ENCODE measurements around the gene CLDN6.

CLDN6 gene

DNA sequence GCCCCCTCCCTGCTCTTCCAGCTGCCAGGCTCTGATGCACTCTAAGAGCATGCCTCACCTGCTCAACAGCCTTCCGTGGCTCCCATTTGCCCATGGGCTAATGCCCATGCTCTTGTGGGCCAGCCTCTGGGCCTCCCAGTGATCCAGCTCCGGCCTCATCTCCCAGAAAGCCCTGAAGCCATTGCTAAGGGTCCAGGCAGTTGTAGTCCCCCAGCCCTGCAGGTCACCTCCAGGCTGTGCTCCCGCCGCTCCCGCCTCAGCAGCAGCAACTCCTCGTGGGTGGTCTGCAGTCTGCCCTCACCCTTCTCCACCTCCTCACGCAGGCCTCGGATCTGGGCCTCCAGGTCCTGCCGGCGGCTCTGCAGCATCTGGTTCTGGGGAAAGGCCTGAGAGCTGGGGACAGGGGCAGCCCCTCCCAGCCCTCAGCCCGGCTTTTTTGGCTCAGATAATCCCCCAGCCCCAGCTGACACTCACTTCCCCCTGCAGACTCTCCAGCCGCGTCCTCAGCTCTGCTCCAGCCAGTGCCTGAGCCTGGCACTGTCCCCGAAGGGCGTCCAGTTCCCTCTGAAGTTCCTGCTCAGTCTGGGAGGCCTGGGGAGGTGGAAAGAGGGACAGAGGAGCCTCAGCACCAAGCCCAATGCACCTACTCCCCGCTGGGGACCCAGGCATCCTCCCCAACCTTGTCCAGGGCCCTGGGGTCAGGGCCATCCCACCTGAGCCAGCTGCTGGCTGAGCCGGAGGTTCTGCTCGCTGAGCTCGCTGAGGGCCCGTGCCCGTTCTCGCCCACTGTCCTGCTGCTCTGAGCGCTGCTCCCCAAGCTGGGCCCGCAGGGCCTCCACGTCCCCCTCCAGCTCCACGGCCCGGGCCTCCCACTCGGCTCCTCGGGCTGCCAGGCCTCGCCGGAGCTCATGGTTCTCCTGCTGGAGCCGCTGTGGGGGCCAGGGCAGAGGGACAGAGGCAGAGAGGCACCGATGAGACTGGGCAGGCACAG lies 12.5 kb upstream of the CLDN6 start:
- in situ Hi-C loops (cut with HindIII; ENCODE audit: low pct_unique_long_range_greater_than_20kb, low sequenced_read_pairs): no loop called here
- no peak for DNase-seq (ENCODE audit: low read depth in 1 of 2, low spot score in 1 of 2)
- TF ChIP-seq JUND (IDR thresholded peaks at IDR 0.05; ENCODE audit: low read depth): no peak

DNA sequence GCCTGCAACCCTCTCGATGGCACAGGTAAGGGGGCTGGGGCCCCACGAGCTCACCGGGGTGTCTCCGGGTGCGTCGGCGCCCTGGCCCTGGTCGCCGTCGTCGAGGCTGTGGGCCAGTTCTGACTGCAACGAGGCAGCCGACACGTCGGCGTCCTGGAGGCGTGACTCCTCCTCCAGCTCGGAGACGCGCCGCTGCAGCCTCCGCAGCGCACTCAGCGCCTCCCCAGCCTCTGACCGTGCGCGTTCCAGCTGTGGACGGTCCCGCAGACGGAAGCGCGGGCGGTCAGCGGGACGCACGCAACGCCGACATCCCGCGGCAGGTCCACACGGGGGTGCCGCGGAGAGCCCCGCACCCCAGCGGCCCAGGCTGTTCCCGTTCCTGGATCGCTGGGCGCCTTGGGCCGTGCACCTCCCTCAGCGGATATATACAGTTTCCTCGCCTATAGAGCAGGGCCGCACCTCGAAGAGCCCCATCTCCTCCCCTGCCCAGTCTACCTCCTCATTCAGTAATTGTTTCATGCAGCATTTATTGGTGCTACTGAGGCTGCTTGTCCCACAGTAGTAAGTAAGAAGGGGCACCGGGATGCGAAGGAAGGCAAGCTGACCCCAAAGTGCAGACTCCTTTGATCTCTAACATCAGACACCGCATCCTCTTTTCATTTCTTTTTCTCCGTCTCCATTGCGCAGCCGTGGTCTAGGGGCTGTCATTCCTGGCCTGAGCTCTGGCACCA lies 11.7 kb upstream of the CLDN6 start:
- no peak for TF ChIP-seq JUND (IDR thresholded peaks at IDR 0.05; ENCODE audit: low read depth)
- in situ Hi-C loops (cut with HindIII; ENCODE audit: low pct_unique_long_range_greater_than_20kb, low sequenced_read_pairs): no loop called here
- DNase-seq (ENCODE audit: low read depth in 1 of 2, low spot score in 1 of 2): no peak

DNA sequence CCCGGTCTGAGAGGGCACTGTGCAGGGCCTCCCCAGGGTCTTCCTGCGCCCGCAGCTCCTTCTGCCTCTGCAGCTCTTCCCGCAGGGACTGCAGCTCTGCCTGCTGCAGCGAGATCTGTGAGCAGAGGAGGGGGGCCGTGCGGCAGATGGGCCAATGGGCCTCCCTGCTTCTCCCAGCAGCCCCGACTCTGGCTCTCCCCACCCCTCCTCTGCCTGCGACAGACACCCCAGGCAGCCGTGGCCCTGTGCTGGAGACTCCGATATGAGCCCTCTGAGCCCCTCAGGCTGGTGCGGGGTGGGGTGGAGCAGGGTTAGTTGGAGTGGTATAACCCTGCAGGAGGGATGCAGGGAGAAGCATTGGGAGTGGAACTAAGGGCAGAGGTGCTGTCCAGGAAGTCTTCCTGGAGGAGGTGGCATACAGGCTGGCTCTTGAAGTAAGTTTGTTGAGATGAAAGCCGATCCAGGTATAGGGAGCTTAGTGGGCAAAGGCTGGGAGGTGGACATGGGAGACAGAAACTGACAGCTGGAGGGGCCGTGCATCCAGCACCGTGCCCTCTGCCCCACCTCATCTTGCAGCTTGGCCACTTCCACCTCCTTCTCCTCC lies 10.8 kb upstream of the CLDN6 start:
- no peak for TF ChIP-seq JUND (IDR thresholded peaks at IDR 0.05; ENCODE audit: low read depth)
- in situ Hi-C loops (cut with HindIII; ENCODE audit: low pct_unique_long_range_greater_than_20kb, low sequenced_read_pairs): no loop called here
- no peak for DNase-seq (ENCODE audit: low read depth in 1 of 2, low spot score in 1 of 2)

DNA sequence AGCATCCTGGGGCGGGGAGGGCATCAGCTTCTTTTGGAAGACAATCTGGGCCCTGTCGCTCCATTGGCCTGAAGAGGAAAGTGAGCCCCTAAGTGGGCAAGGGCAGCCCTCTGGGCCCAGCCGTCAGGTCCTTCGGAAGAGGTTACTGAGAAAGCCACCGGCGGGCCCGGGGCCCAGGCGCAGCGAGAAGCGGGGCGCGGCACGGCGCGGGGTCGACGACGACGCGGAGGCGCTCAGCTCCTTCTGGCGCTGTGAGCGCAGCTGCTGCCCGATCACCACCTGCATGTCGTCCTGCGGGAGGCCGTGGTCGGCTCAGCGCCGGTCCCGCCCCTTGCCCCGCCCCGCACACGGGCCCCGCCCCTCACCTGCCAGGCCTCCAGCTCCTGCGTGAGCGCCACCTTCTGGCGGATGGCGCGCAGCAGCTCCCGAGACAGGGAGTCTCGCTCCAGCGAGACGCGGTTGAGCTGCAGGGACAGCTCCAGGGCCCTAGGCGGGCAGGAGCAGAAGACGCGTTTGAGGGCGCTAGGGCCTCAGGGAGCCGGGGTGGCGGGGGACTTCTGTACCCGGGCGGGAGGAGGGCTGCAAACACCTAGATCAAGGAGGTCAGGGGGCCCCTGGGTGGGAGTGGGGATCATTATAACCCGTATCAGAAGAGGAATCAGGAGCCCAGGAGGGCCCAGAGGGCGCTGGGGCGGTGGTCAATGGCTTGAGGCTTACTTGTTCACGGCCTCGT lies 10.2 kb upstream of the CLDN6 start:
- peak; percentile 93 to 95 for DNase-seq (ENCODE audit: low read depth in 1 of 2, low spot score in 1 of 2)
- TF ChIP-seq JUND (IDR thresholded peaks at IDR 0.05; ENCODE audit: low read depth): no peak
- in situ Hi-C loops (cut with HindIII; ENCODE audit: low pct_unique_long_range_greater_than_20kb, low sequenced_read_pairs): no loop called here

DNA sequence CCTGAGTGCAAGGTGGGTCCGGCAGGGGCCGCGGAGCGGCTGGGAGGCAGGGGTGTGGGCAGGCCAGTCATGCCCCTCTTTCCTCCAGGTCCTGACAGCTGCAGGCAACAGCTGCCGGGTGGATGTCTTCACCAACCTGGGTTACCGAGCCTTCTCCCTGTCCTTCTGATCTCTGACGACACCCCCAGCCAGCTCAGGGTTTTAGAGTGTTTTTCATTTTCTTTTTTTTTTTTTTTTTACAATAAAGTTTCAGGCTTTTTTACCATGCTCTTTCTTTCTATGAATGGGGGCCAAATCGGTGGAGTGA lies 9.5 kb upstream of the CLDN6 start:
- in situ Hi-C loops (cut with HindIII; ENCODE audit: low pct_unique_long_range_greater_than_20kb, low sequenced_read_pairs): no loop called here
- DNase-seq (ENCODE audit: low read depth in 1 of 2, low spot score in 1 of 2): no peak
- TF ChIP-seq JUND (IDR thresholded peaks at IDR 0.05; ENCODE audit: low read depth): no peak

DNA sequence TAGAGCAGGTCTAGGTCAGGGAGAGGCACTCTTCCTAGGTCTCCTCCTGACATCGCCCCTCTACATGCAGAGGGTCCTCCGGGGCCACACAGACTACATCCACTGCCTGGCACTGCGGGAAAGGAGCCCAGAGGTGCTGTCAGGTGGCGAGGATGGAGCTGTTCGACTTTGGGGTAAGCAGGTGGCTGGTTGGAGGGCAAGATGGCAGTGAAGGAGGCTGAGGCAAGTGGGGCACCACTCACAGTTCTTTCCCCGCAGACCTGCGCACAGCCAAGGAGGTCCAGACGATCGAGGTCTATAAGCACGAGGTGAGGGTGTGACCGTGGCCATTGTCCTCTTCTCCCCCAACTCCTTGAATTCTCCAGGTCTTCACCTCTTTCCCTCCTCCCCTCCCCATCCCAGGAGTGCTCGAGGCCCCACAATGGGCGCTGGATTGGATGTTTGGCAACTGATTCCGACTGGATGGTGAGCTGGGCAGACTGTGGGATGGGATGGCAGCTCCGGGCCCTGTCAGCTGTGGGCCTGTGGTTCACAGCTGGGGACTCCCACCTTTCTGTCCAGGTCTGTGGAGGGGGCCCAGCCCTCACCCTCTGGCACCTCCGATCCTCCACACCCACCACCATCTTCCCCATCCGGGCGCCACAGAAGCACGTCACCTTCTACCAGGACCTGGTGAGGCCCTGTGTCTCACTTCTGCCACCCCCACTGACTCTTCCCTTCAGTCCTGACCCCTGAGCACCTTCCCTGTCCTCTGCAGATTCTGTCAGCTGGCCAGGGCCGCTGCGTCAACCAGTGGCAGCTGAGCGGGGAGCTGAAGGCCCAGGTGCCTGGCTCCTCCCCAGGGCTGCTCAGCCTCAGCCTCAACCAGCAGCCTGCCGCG lies 8.9 kb upstream of the CLDN6 start:
- in situ Hi-C loops (cut with HindIII; ENCODE audit: low pct_unique_long_range_greater_than_20kb, low sequenced_read_pairs): no loop called here
- TF ChIP-seq JUND (IDR thresholded peaks at IDR 0.05; ENCODE audit: low read depth): no peak
- DNase-seq (ENCODE audit: low read depth in 1 of 2, low spot score in 1 of 2): no peak

DNA sequence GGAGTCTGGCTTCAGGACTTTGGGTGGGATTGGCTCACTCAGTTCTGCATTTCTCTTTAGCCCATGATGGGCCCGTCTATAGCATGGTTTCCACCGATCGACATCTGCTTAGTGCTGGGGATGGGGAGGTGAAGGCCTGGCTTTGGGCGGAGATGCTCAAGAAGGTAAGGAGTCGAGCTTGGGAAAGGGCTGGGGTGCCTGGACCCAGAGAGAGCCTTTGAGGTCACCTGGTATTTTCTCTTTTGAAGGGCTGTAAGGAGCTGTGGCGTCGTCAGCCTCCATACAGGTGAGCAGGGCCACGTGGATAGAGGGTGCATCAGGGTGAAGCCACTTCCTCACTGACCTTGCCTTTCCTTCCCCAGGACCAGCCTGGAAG lies 8.0 kb upstream of the CLDN6 start:
- no peak for TF ChIP-seq JUND (IDR thresholded peaks at IDR 0.05; ENCODE audit: low read depth)
- DNase-seq (ENCODE audit: low read depth in 1 of 2, low spot score in 1 of 2): no peak
- in situ Hi-C loops (cut with HindIII; ENCODE audit: low pct_unique_long_range_greater_than_20kb, low sequenced_read_pairs): no loop called here

DNA sequence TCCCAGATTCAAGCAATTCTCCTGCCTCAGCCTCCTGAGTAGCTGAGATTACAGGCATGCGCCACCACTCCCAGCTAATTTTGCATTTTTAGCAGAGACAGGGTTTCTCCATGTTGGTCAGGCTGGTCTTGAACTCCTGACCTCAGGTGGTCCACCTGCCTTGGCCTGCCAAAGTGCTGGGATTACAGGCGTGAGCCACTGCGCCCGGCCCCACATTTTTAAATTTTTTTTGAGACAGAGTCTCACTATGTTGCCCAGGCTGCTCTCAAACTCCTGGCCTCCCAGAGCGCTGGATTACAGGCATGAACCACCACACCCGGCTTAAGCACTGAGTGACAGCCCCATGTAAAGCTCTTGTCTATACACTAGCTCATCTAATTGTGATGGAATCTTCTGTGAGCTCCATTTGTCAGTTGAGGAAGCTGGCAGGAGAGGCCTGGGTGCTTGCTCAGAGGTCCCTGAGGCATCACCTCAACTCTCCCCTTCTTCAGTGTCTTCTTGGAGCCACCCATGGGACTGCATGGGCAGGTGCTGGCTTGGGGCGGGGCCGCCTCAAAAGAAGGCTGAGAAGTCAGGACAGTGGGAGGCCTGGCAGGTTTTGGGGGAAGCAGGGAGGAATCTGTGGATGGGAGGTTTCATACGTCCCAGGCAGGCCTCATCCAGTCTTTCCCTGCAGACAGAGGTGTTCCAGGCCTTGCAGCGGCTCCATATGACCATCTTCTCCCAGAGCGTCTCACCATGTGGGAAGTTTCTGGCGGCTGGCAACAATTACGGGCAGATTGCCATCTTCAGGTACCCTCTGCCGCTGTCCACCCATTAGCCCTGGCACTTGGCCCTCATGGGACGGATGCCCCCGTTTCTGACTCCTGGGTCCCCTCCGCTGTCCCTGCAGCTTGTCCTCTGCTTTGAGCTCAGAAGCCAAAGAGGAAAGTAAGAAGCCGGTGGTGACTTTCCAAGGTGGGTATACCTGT lies 7.3 kb upstream of the CLDN6 start:
- in situ Hi-C loops (cut with HindIII; ENCODE audit: low pct_unique_long_range_greater_than_20kb, low sequenced_read_pairs): no loop called here
- no peak for TF ChIP-seq JUND (IDR thresholded peaks at IDR 0.05; ENCODE audit: low read depth)
- no peak for DNase-seq (ENCODE audit: low read depth in 1 of 2, low spot score in 1 of 2)

DNA sequence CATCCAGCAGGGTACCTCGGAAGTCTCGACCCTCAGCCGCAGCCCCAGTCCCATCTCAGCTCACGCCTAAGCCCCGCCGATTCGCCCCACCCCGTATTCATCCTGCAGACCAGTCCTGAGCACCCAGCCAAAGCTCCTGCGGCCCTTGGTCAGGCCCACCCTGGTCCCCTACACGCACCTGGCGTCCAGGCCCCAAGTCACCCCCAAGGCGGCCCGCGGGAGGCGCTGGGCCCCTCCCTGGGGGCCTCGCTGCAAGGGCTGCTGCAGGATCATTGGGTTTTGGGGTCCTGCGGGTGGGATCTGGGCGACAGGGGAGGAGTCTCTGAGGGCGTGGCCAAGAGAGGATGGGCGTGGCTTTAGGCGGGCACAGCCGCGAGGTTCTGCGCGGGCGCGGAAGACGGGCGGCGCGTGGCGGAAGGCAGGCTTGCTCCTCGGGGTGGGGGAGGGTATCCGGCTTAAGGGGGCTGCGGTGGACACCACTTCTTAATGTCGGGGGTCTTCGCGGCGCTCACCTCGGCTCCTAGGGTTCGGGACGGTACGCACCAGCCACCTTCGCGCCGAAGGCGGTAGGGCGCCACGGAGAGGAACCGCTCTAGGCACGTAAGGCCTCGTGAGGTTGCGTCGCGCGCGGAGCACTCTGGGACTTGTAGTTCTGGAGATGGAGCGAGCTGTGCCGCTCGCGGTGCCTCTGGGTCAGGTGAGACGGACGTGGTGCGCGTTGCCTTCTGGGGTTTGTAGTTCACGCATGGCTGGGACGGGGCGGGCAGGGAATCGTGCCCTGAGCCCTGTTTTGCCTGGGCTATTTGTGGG lies 5.9 kb upstream of the CLDN6 start, which contains the start of the genes HCFC1R1 and THOC6:
HCFC1R1 (minus strand) TSS at position 274 of the 810 bp plus-strand sequence; CDS start at position 273, 1 bp downstream.
THOC6 (plus strand) TSS at position 367 of the 810 bp plus-strand sequence; CDS start at position 659, 292 bp downstream.
- in situ Hi-C loops (cut with HindIII; ENCODE audit: low pct_unique_long_range_greater_than_20kb, low sequenced_read_pairs): no loop called here
- peak; percentile 83 to 99 for DNase-seq (ENCODE audit: low read depth in 1 of 2, low spot score in 1 of 2)
- no peak; the same call in 1 of the 2 replicates for TF ChIP-seq JUND (IDR thresholded peaks at IDR 0.05; ENCODE audit: low read depth)

DNA sequence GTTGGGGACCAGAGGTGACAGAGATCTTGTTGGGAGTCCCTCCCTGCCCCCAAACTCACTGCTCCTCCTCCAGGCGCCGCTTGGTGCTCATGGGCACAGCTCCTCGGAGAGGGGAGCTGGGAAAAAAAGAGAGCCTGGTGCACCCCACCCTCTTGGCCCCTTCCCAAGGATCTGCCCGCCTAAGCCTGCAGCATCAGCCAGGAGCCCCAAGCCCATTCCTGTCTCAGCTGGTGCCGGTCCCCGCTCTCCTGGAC lies 5.4 kb upstream of the CLDN6 start:
- in situ Hi-C loops (cut with HindIII; ENCODE audit: low pct_unique_long_range_greater_than_20kb, low sequenced_read_pairs): no loop called here
- peak; percentile 43 to 67 for DNase-seq (ENCODE audit: low read depth in 1 of 2, low spot score in 1 of 2)
- TF ChIP-seq JUND (IDR thresholded peaks at IDR 0.05; ENCODE audit: low read depth): peak; percentile 2; the same call in 1 of the 2 replicates

Measured in T47D (cell line).